ENCODE data around the gene MYO18B.

Gene MYO18B

GRCh38 chr22:25941365-25941960 is 199.5 kb downstream of the MYO18B start:
- DNase-seq (ENCODE audit: low spot score): no peak
- TF ChIP-seq, protein P1, sequence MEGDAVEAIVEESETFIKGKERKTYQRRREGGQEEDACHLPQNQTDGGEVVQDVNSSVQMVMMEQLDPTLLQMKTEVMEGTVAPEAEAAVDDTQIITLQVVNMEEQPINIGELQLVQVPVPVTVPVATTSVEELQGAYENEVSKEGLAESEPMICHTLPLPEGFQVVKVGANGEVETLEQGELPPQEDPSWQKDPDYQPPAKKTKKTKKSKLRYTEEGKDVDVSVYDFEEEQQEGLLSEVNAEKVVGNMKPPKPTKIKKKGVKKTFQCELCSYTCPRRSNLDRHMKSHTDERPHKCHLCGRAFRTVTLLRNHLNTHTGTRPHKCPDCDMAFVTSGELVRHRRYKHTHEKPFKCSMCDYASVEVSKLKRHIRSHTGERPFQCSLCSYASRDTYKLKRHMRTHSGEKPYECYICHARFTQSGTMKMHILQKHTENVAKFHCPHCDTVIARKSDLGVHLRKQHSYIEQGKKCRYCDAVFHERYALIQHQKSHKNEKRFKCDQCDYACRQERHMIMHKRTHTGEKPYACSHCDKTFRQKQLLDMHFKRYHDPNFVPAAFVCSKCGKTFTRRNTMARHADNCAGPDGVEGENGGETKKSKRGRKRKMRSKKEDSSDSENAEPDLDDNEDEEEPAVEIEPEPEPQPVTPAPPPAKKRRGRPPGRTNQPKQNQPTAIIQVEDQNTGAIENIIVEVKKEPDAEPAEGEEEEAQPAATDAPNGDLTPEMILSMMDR (IDR thresholded peaks at IDR 0.05; ENCODE audit: borderline replicate concordance, control extremely low read depth, extremely low read depth, insufficient read depth, missing control alignments): no peak
- in situ Hi-C loops (cut with MboI; ENCODE audit: low sequenced_read_pairs, unreplicated experiment): no loop called here

DNA sequence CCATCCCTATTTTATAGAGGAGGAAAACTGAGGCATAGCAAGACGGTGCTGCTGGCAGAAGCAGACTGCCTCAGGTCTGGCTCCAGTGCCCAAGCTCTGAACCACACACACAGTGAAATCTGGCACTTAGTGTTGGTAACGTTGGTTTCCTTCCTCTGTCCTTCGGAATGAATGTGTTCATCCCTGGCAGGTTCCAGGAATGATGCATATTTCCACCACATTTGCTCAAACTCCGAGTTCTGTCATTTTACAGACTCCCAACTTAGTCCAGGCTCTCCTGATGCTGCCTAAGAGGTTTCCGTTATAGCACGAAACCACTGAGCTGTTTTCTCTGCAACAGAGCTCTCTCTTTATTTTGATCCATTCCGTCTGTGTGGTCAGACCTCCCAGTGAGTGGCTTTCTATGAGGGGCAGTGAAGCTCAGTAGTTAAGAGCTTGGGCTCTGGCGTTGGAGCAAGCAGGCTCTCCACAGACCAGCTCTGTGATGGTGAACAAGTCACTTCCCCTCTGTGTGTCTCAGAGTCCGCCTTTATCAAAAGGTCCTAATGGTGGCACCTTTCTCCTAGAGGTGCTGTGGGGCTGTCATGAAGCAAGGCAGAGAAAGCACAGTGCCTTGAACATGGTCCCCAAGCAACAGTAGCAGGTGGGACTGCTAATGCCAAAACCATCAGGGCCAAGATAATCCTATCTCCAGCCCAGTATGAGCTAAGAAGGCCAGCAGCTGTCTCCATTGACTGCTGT is 200.3 kb downstream of the MYO18B start:
- no peak for DNase-seq (ENCODE audit: low spot score)
- TF ChIP-seq, protein P1 (IDR thresholded peaks at IDR 0.05; ENCODE audit: borderline replicate concordance, control extremely low read depth, extremely low read depth, insufficient read depth, missing control alignments): no peak
- in situ Hi-C loops (cut with MboI; ENCODE audit: low sequenced_read_pairs, unreplicated experiment): no loop called here

- DNase-seq (ENCODE audit: low spot score): no peak
- in situ Hi-C loops (cut with MboI; ENCODE audit: low sequenced_read_pairs, unreplicated experiment): no loop called here
- TF ChIP-seq, protein P1 (IDR thresholded peaks at IDR 0.05; ENCODE audit: borderline replicate concordance, control extremely low read depth, extremely low read depth, insufficient read depth, missing control alignments): no peak
Measured at GRCh38 chr22:25942856-25943411, 200.9 kb downstream of the MYO18B start.

- in situ Hi-C loops (cut with MboI; ENCODE audit: low sequenced_read_pairs, unreplicated experiment): no loop called here
- peak; percentile 61 for DNase-seq (ENCODE audit: low spot score)
Measured at GRCh38 chr22:25950111-25950510, 208.1 kb downstream of the MYO18B start.

GRCh38 chr22:25953276-25953675 is 211.3 kb downstream of the MYO18B start:
- in situ Hi-C loops (cut with MboI; ENCODE audit: low sequenced_read_pairs, unreplicated experiment): no loop called here
- TF ChIP-seq, protein P1 (IDR thresholded peaks at IDR 0.05; ENCODE audit: borderline replicate concordance, control extremely low read depth, extremely low read depth, insufficient read depth, missing control alignments): no peak
- DNase-seq (ENCODE audit: low spot score): no peak

More at GRCh38 chr22:25950111-25950510, 208.1 kb downstream of the MYO18B start:
- TF ChIP-seq, protein P1 (IDR thresholded peaks at IDR 0.05; ENCODE audit: borderline replicate concordance, control extremely low read depth, extremely low read depth, insufficient read depth, missing control alignments): no peak

DNA sequence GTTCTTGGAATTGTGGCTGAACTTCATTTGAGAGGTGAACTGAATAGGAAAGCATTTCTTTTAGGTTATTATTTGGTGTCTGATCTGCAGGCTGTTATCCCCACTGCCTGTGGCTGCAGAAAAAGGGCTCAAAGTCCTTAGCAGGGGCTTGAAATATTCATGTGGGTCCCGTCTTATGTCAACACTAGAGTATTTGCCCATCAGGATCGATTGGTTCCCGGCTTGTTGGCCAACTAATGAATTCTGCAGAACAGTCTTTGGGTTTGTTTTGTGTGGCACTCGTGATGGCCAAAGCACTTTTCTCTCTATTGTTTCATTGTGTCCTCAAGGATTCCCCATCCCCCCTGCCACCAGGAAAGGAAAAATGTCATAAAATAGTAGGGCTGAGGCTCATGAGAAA is 211.9 kb downstream of the MYO18B start:
- no peak for DNase-seq (ENCODE audit: low spot score)
- in situ Hi-C loops (cut with MboI; ENCODE audit: low sequenced_read_pairs, unreplicated experiment): no loop called here
- TF ChIP-seq, protein P1 (IDR thresholded peaks at IDR 0.05; ENCODE audit: borderline replicate concordance, control extremely low read depth, extremely low read depth, insufficient read depth, missing control alignments): no peak

Measured in GM13976 (cell line).